Measurements from ENCODE around the gene JTB.

The JTB gene

DNA sequence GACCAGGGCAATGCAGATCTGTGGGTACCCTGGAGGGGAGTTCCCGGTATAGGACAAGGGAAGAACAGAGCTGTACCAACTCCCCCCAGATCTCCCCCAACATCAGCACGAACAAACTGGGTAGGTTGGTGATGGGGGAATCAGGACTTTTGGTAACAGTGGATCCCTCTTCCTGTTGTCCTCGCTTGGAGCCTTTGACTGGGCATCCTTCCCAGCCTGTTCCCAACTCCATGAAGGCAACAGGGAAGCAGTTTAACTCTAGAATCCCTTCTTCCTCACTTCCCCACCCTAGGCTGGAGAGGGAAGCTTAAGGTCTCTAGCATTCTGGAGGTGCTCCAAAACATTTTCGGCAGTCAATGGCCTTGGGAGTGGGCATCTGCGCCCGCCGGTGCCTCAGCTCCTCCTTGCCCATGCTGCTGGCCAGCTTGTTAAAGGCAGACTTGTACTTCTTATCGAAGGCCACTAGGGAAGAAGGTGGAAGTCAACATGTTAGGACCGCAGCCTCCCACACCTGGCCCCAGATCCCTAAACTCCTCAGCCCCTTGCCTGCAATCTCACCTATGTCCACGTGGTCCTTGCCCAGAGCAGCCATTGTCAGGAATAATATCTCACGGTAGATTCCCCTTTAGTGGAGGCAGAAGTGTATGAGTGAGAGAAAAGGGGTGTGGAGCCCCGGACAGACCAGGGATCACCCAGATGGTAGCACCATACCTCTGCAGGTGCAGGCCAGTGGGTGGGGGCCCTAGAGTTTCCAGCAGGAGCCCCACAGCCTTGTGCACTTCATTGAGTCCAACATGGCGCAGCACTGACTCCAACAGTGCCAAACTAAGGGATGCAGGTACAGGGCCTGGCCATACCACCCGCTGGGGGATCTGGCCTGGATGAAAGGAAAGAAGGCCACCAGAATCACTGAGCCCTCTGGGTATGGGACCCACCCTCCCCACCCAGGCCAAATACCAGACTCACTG, 47.2 kb downstream of the JTB start:
- DNase-seq = no peak

DNA sequence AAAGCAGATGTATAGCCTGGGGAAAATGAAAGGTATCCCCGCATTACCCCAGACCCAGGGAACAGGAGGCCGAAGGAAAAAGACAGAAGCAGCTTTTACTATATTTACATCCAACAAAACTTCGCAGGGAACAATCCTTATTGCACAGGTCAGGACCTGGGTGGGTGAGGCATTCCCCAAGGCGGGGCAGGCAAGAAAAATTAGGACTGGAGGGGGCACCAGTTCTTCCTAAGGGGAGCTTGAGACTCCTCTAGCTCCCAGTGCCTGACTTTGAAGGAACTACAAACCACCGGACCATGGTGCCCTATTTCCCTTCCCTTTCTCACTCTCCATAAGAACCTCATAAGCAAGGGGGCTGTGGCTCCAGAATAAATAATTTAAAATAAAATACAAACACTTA, 48.0 kb downstream of the JTB start:
- no peak for DNase-seq

DNA sequence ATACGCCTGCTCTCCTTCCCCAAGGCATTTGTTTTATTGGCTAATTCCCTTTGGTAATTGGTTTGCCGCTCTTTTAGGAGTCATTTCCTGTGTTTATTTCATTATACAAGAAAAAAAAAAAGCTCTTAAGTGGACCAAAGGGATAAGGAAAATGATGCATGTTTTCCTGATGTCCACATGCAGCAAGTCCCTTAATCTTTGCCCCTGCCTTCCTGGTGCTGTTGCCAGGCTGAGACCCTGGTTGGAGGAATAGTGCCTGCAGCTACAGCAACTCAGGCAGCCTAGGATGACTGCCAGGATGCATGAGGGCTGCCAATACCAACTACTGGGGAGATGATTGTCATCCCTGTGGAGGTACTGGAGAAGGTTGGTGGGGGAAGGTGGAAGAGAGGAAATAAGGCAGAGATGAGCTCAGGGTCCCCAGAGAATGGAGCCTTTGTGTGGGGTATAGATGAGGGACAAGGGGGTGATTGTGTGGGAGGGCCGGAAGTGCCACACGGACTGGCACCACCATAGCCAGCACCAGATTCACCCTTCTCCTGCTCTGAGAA, 48.6 kb downstream of the JTB start:
- no peak for DNase-seq

DNA sequence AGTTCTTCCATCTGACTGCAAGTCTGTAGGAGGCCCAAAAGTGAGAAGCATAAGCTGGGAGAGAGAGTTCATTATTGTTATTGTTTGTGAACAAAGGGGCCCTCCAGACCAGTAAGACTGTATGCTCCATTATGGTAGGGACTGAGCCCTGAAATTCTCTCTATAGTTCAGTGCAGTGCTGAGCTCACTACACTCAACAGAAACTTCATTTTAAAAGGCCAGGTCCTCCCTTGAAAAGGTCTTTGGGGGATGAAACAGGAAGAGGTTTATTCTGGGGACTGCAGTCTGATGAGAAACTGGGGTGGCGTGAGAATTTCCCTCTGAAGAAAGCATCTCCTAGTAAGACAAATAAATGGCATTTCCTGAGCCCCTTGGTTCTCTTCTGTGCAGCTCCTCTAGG, 49.2 kb downstream of the JTB start:
- DNase-seq = no peak

DNA sequence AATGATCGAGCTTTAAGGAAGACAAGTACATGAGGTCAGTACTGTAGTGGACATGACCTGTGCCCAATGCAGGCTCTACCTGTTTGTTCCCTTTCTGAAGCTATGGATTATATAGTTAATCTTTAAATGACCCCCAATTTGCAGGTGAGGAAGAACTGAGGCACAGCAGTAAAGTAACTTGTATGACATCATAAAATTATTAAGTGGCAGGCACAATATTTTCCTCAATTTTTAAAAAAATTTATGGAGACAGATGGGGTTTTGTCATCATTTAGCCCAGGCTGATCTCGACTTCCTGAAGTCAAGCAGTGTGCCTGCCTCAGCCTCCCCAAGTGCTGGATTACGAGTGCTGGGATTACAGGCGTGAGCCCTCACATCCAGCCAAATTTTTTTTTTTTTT, 51.1 kb downstream of the JTB start:
- no peak for DNase-seq
